PC-9 (cell line): ENCODE results near the gene GGT1. TPM values are rescaled to one million over a fixed set of nuclear protein-coding genes. Genes with fewer than 3 reads are reported as not detected.
"Not testable (repeated sequence)": the region's sequence is repeated elsewhere in the genome, so short reads cannot be mapped to it uniquely, and the experiment has no call there.

Experiments
- BruUV-seq: library from RNA; stranded (reverse); fragments of 400-500 nt; replicated peaks from 2 replicates; lab custom pipeline; 2021; lab: Mats Ljungman, UMichigan
- CTCF ChIA-PET: fragments of 300-600 bp; sonication (Branson Sonifier 250); formaldehyde crosslinking; loops from one replicate; lab custom pipeline; 2022; ENCODE audit warnings: antibody characterized with exemption; lab: Charles Lee
- POLR2A ChIA-PET: fragments of 300-600 bp; sonication (Branson Sonifier 250); formaldehyde crosslinking; loops from one replicate; lab custom pipeline; 2022; ENCODE audit warnings: antibody characterized with exemption; ENCODE audit not compliant: unreplicated experiment; lab: Charles Lee
- DNase-seq, 2 experiments: peaks; one replicate each; pipeline versions ENCODE4 v3.0.0 to v3.0.0-alpha.2; 2015 to 2022; ENCODE audit warnings: mixed read lengths in 1 of 2
- H2AFZ ChIP-seq: fragments of 200-600 bp; sonication (generic); 2 replicates; pipeline ENCODE4 v1.8.1; 2017; ENCODE audit warnings: antibody characterized with exemption
- H3F3A ChIP-seq: fragments of 200-600 bp; sonication (generic); 2 replicates; pipeline ENCODE4 v1.8.1; 2017; ENCODE audit warnings: antibody characterized with exemption, mild to moderate bottlenecking, low read depth; ENCODE audit not compliant: insufficient read depth
- H3K27ac ChIP-seq: fragments of 200-600 bp; sonication (generic); 2 replicates; pipeline ENCODE4 v1.6.1; 2016; ENCODE audit warnings: mixed run types
- H3K27me3 ChIP-seq: fragments of 200-600 bp; sonication (generic); 2 replicates; pipeline ENCODE4 v1.6.1; 2016; ENCODE audit warnings: low read depth, mixed run types; ENCODE audit not compliant: insufficient read depth
- H3K36me3 ChIP-seq: fragments of 200-600 bp; sonication (generic); 2 replicates; pipeline ENCODE4 v1.6.1; 2016; ENCODE audit warnings: low read depth, mixed run types
- H3K4me1 ChIP-seq: fragments of 200-600 bp; sonication (generic); replicated peaks from 2 replicates; pipeline ENCODE4 v1.6.1; 2016; ENCODE audit warnings: mixed run types; ENCODE audit not compliant: insufficient read depth
- H3K4me2 ChIP-seq: fragments of 200-600 bp; sonication (generic); 2 replicates; pipeline ENCODE4 v1.6.1; 2017; ENCODE audit warnings: mixed run types
- H3K4me3 ChIP-seq: fragments of 200-600 bp; sonication (generic); 2 replicates; pipeline ENCODE4 v1.6.1; 2016; ENCODE audit warnings: mixed run types
- H3K79me2 ChIP-seq: fragments of 200-600 bp; sonication (generic); 2 replicates; pipeline ENCODE4 v1.6.1; 2017; ENCODE audit warnings: low read depth, mixed run types
- H3K9me2 ChIP-seq: fragments of 200-600 bp; sonication (generic); 2 replicates; pipeline ENCODE4 v1.8.1; 2017; ENCODE audit warnings: mild to moderate bottlenecking; ENCODE audit not compliant: insufficient read depth
- H3K9me3 ChIP-seq: fragments of 200-600 bp; sonication (generic); 2 replicates; pipeline ENCODE4 v1.8.1; 2016; ENCODE audit warnings: low read depth; ENCODE audit not compliant: insufficient read depth
- H4K20me1 ChIP-seq: fragments of 200-600 bp; sonication (generic); 2 replicates; pipeline ENCODE4 v1.8.1; 2017; ENCODE audit not compliant: insufficient read depth
- CTCF ChIP-seq: fragments of 200-600 bp; sonication (generic); conservative IDR thresholded peaks from 2 replicates; pipeline ENCODE4 v1.6.1; 2017; ENCODE audit warnings: mixed run types, antibody characterized with exemption, mild to moderate bottlenecking, moderate library complexity
- EZH2 ChIP-seq: fragments of 200-600 bp; sonication (generic); IDR thresholded peaks from 2 replicates; pipeline ENCODE4 v1.8.0; 2017; ENCODE audit warnings: antibody characterized with exemption, low read depth
- intact Hi-C: fragments of 100-400 bp; cut with micrococcal nuclease; formaldehyde crosslinking; loops from one replicate; pipeline ENCODE4 v1.10.0; 2022; ENCODE audit not compliant: unreplicated experiment
- total RNA-seq: library from RNA; stranded (reverse); gene quantifications from 2 replicates; pipeline ENCODE4 v1.2.3, GENCODE V29; 2021

Gene GGT1
- total RNA-seq, 1 experiment from 2014 or later = 7.4 TPM

GRCh38 chr22:24595863-24596262 lies 7.1 kb upstream of the GGT1 start:
- H3K4me2 ChIP-seq = no peak overlapping the region
- no TSS peak for BruUV-seq
- H3K4me3 ChIP-seq = no peak overlapping the region
- H3K27me3 ChIP-seq = no peaks in the 10 kb centered on the region
- POLR2A ChIA-PET = no interaction called here
- no peaks in the 10 kb centered on the region for H3K36me3 ChIP-seq
- no peaks in the 10 kb centered on the region for H3K79me2 ChIP-seq
- no peak overlapping the region for H3K27ac ChIP-seq
- 0 out of 2 replicates have a peak, but pooled peaks cover 3% of the 10 kb centered on the region for H3F3A ChIP-seq
- no peak overlapping the region for H2AFZ ChIP-seq
- no peak for DNase-seq
- intact Hi-C loops = no loop called here
- H3K4me1 ChIP-seq = 0 out of 2 replicates have a peak, but pooled peaks cover 3% of the 10 kb centered on the region
- no peaks in the 10 kb centered on the region for H3K9me3 ChIP-seq
- CTCF ChIA-PET = no interaction called here
- H3K9me2 ChIP-seq = no peaks in the 10 kb centered on the region
- no peaks in the 10 kb centered on the region for H4K20me1 ChIP-seq
- no peak for TF ChIP-seq CTCF
- no peak for TF ChIP-seq EZH2

GRCh38 chr22:24597076-24597475 lies 5.9 kb upstream of the GGT1 start:
- H3K9me2 ChIP-seq, H3K9me3 ChIP-seq, H3K4me3 ChIP-seq, H4K20me1 ChIP-seq, H3K79me2 ChIP-seq, BruUV-seq, intact Hi-C loops, H3K4me2 ChIP-seq, H3F3A ChIP-seq, POLR2A ChIA-PET, H2AFZ ChIP-seq, H3K27me3 ChIP-seq, H3K27ac ChIP-seq, H3K36me3 ChIP-seq, DNase-seq: not testable (repeated sequence)
- CTCF ChIA-PET = interaction anchor here (0.6 kb wide), 1 partner anchor 12 kb away, joined by 4 read pairs; no protein-coding TSS in a partner anchor
- peaks cover 15% of the 10 kb centered on the region for H3K4me1 ChIP-seq

- peaks cover 20% of the 10 kb centered on the region for H3K4me1 ChIP-seq
- no peaks in the 10 kb centered on the region for H4K20me1 ChIP-seq
- no peaks in the 10 kb centered on the region for H3K79me2 ChIP-seq
- H3F3A ChIP-seq = no peaks in the 10 kb centered on the region; the same call in 1 of the 2 replicates
- no peak overlapping the region for H3K4me2 ChIP-seq
- no peak overlapping the region for H3K27ac ChIP-seq
- no peak for TF ChIP-seq EZH2
- no peak for TF ChIP-seq CTCF
- intact Hi-C loops = no loop called here
- H3K36me3 ChIP-seq = no peaks in the 10 kb centered on the region
- POLR2A ChIA-PET = no interaction called here
- H3K9me2 ChIP-seq = no peaks in the 10 kb centered on the region
- CTCF ChIA-PET = interaction anchor here (0.6 kb wide), 1 partner anchor 733 kb away, joined by 5 read pairs; no protein-coding TSS in a partner anchor
- H3K4me3 ChIP-seq = no peak overlapping the region
- no peaks in the 10 kb centered on the region for H3K27me3 ChIP-seq
- H3K9me3 ChIP-seq = no peaks in the 10 kb centered on the region
- H2AFZ ChIP-seq = no peak overlapping the region
- no peak for DNase-seq
- BruUV-seq = no TSS peak
Measured at GRCh38 chr22:24599514-24599913, 3.5 kb upstream of the GGT1 start.

- CTCF ChIA-PET = not testable (repeated sequence)
Measured at GRCh38 chr22:24599958-24600715, 2.9 kb upstream of the GGT1 start.

More at GRCh38 chr22:24599958-24600715, 2.9 kb upstream of the GGT1 start:
- DNase-seq, H3K4me3 ChIP-seq, H3K4me2 ChIP-seq, H4K20me1 ChIP-seq, POLR2A ChIA-PET, H3F3A ChIP-seq, intact Hi-C loops, H2AFZ ChIP-seq, H3K36me3 ChIP-seq, H3K79me2 ChIP-seq, BruUV-seq, H3K9me3 ChIP-seq, H3K9me2 ChIP-seq, H3K27me3 ChIP-seq, H3K27ac ChIP-seq: not testable (repeated sequence)
- peaks cover 20% of the 10 kb centered on the region for H3K4me1 ChIP-seq
